Measurements from ENCODE around the gene ZNF276.
"Not testable (repeated sequence)": the region's sequence is repeated elsewhere in the genome, so short reads cannot be mapped to it uniquely, and the experiment has no call there.

ZNF276 gene

GRCh38 chr16:89779909-89780305, 58.6 kb downstream of the ZNF276 start:
- H3K36me3 ChIP-seq (ENCODE audit: insufficient read depth, low read length), result peaks cover 40% of the 10 kb centered on the region
- H3K9ac ChIP-seq (ENCODE audit: low read depth, low read length), result no peak overlapping the region
- H3K9me3 ChIP-seq (replicated peaks; ENCODE audit: low read length), result no peaks in the 10 kb centered on the region
- no peak overlapping the region for H3K4me2 ChIP-seq (ENCODE audit: low read length)
- no peak overlapping the region for H3K4me3 ChIP-seq (ENCODE audit: low read length)
- H3K4me1 ChIP-seq (ENCODE audit: control insufficient read depth, insufficient read depth, low read length), result no peaks in the 10 kb centered on the region
- H3K27me3 ChIP-seq (ENCODE audit: control insufficient read depth, insufficient read depth, low read length), result no peaks in the 10 kb centered on the region

- H3K4me2 ChIP-seq (ENCODE audit: low read length), result no peak overlapping the region
- H3K4me3 ChIP-seq (ENCODE audit: low read length), result no peak overlapping the region
- peaks cover 36% of the 10 kb centered on the region for H3K36me3 ChIP-seq (ENCODE audit: insufficient read depth, low read length)
- no peaks in the 10 kb centered on the region for H3K9me3 ChIP-seq (replicated peaks; ENCODE audit: low read length)
- H3K27me3 ChIP-seq (ENCODE audit: control insufficient read depth, insufficient read depth, low read length), result no peaks in the 10 kb centered on the region
- H3K4me1 ChIP-seq (ENCODE audit: control insufficient read depth, insufficient read depth, low read length), result no peaks in the 10 kb centered on the region
- H3K9ac ChIP-seq (ENCODE audit: low read depth, low read length), result no peak overlapping the region
Observed at GRCh38 chr16:89782489-89782888, 61.2 kb downstream of the ZNF276 start.

GRCh38 chr16:89783952-89784351, 62.6 kb downstream of the ZNF276 start:
- H3K36me3 ChIP-seq (ENCODE audit: insufficient read depth, low read length), result peaks cover 31% of the 10 kb centered on the region
- H3K4me1 ChIP-seq (ENCODE audit: control insufficient read depth, insufficient read depth, low read length); H3K4me3 ChIP-seq (ENCODE audit: low read length); H3K9me3 ChIP-seq (replicated peaks; ENCODE audit: low read length); H3K9ac ChIP-seq (ENCODE audit: low read depth, low read length); H3K4me2 ChIP-seq (ENCODE audit: low read length); H3K27me3 ChIP-seq (ENCODE audit: control insufficient read depth, insufficient read depth, low read length): not testable (repeated sequence)

- no peak overlapping the region for H3K4me3 ChIP-seq (ENCODE audit: low read length)
- no peaks in the 10 kb centered on the region for H3K9me3 ChIP-seq (replicated peaks; ENCODE audit: low read length)
- no peak overlapping the region for H3K4me2 ChIP-seq (ENCODE audit: low read length)
- H3K27me3 ChIP-seq (ENCODE audit: control insufficient read depth, insufficient read depth, low read length), result no peaks in the 10 kb centered on the region
- peaks cover 27% of the 10 kb centered on the region for H3K36me3 ChIP-seq (ENCODE audit: insufficient read depth, low read length)
- H3K9ac ChIP-seq (ENCODE audit: low read depth, low read length), result no peak overlapping the region
- H3K4me1 ChIP-seq (ENCODE audit: control insufficient read depth, insufficient read depth, low read length), result no peaks in the 10 kb centered on the region
Observed at GRCh38 chr16:89784406-89784805, 63.1 kb downstream of the ZNF276 start.

- H3K4me2 ChIP-seq (ENCODE audit: low read length), result no peak overlapping the region
- H3K27me3 ChIP-seq (ENCODE audit: control insufficient read depth, insufficient read depth, low read length), result no peaks in the 10 kb centered on the region
- peaks cover 26% of the 10 kb centered on the region for H3K36me3 ChIP-seq (ENCODE audit: insufficient read depth, low read length)
Observed at GRCh38 chr16:89785523-89786155, 64.3 kb downstream of the ZNF276 start.

GRCh38 chr16:89786474-89787364, 65.4 kb downstream of the ZNF276 start:
- Histone ChIP-seq H3K4me3 (ENCODE audit: low read length) (no peak overlapping the region), H3K27me3 (ENCODE audit: control insufficient read depth, insufficient read depth, low read length) (no peaks in the 10 kb centered on the region), H3K36me3 (ENCODE audit: insufficient read depth, low read length) (peaks cover 36% of the 10 kb centered on the region), H3K9ac (ENCODE audit: low read depth, low read length) (no peak overlapping the region), H3K4me2 (ENCODE audit: low read length) (no peak overlapping the region), H3K9me3 (replicated peaks; ENCODE audit: low read length) (no peaks in the 10 kb centered on the region), H3K4me1 (ENCODE audit: control insufficient read depth, insufficient read depth, low read length) (no peaks in the 10 kb centered on the region)

More at GRCh38 chr16:89785523-89786155, 64.3 kb downstream of the ZNF276 start:
- Histone ChIP-seq H3K9me3 (replicated peaks; ENCODE audit: low read length) (no peaks in the 10 kb centered on the region), H3K9ac (ENCODE audit: low read depth, low read length) (no peak overlapping the region), H3K4me3 (ENCODE audit: low read length) (no peak overlapping the region), H3K4me1 (ENCODE audit: control insufficient read depth, insufficient read depth, low read length) (no peaks in the 10 kb centered on the region)

GRCh38 chr16:89787365-89787805, 66.0 kb downstream of the ZNF276 start:
- no peak overlapping the region for H3K4me2 ChIP-seq (ENCODE audit: low read length)
- H3K27me3 ChIP-seq (ENCODE audit: control insufficient read depth, insufficient read depth, low read length), result no peaks in the 10 kb centered on the region
- H3K9ac ChIP-seq (ENCODE audit: low read depth, low read length), result no peak overlapping the region
- H3K36me3 ChIP-seq (ENCODE audit: insufficient read depth, low read length), result peaks cover 42% of the 10 kb centered on the region
- H3K4me3 ChIP-seq (ENCODE audit: low read length), result no peak overlapping the region
- H3K4me1 ChIP-seq (ENCODE audit: control insufficient read depth, insufficient read depth, low read length), result no peaks in the 10 kb centered on the region
- H3K9me3 ChIP-seq (replicated peaks; ENCODE audit: low read length), result no peaks in the 10 kb centered on the region
